Cardiac fibroblast (primary cell): ENCODE data around the gene WSB1.

Experiments
- DNase-seq, 2 donors: peaks; one replicate each; pipeline versions ENCODE4 v3.0.0 to v3.0.0-alpha.2; 2010; ENCODE audit warnings: low read depth in 2 of 2
- H3K4me3 ChIP-seq, 2 donors: replicated peaks in 1 of 2; 1 replicate in 1 of 2; 2 replicates in 1 of 2; pipeline ENCODE4 v1.5.1; 2011; ENCODE audit warnings: low read depth in 2 of 2, low read length in 2 of 2, mild to moderate bottlenecking in 2 of 2, moderate library complexity in 1 of 2
- CTCF ChIP-seq: IDR thresholded peaks from one replicate; pipeline ENCODE4 v1.5.1; 2011; ENCODE audit warnings: low read depth, mild to moderate bottlenecking, low read length, inconsistent platforms

Gene WSB1

GRCh38 chr17:27345141-27345904, 51.4 kb downstream of the WSB1 start:
- peak in 1 of 2 donors; percentile 55 for DNase-seq
- no peak overlapping the region for H3K4me3 ChIP-seq
- TF ChIP-seq CTCF = no peak

GRCh38 chr17:27346228-27346899, 52.5 kb downstream of the WSB1 start:
- no peak overlapping the region for H3K4me3 ChIP-seq
- peak in 1 of 2 donors; percentile 59 for DNase-seq
- no peak for TF ChIP-seq CTCF

GRCh38 chr17:27348196-27348595, 54.3 kb downstream of the WSB1 start:
- no peak for TF ChIP-seq CTCF
- DNase-seq = no peak
- no peak overlapping the region for H3K4me3 ChIP-seq

GRCh38 chr17:27349540-27350021, 55.7 kb downstream of the WSB1 start:
- no peak for TF ChIP-seq CTCF
- H3K4me3 ChIP-seq = no peak overlapping the region
- DNase-seq = no peak

GRCh38 chr17:27351759-27352158, 57.8 kb downstream of the WSB1 start:
- H3K4me3 ChIP-seq = no peak overlapping the region
- peak; percentile 46 to 64 for DNase-seq
- no peak for TF ChIP-seq CTCF

- H3K4me3 ChIP-seq = peak overlapping the region in 1 of 2 donors; percentile 60
- TF ChIP-seq CTCF = no peak
- peak in 1 of 2 donors; percentile 60 for DNase-seq
Observed at GRCh38 chr17:27352448-27353032, 58.6 kb downstream of the WSB1 start.
